GM13977 (cell line): ENCODE measurements around the gene OTOA.
"Not testable (repeated sequence)": the region's sequence is repeated elsewhere in the genome, so short reads cannot be mapped to it uniquely, and the experiment has no call there.

Source experiments
- DNase-seq: peaks from one replicate; pipeline ENCODE4 v3.0.0; 2012; ENCODE audit warnings: low spot score
- in situ Hi-C: fragments of 300-500 bp; cut with MboI; formaldehyde crosslinking; loops from one replicate; pipeline ENCODE4 v1.12.0; 2022; ENCODE audit warnings: low sequenced_read_pairs, low pct_unique_long_range_greater_than_20kb, mixed read lengths, inconsistent platforms; ENCODE audit not compliant: unreplicated experiment
- TF ChIP-seq, protein P1 (sequence below): IDR thresholded peaks from 2 replicates; pipeline ENCODE4 v1.5.1; 2012; ENCODE audit warnings: mild to moderate bottlenecking, control low read depth; ENCODE audit not compliant: insufficient read depth; ENCODE audit errors: extremely low read depth, missing control alignments

The OTOA gene

DNA sequence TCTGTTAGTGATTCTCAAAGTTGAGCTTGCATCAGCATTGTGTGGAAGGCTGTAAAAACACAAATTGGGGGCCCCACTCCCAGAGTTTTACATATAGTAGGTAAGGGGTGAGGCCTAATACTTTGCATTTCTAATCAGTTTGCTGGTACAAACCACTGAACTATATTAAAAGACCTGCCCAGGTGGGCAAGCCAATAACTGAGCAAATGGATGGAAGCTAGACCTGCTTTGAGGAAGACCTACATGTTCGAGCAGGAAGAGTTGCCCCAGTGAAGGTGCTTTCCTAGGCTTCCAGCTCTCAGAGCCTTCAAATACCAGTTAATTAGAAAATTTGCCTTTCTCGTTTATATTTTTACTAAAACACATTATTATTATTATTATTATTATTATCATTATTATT, 56.8 kb downstream of the OTOA start:
- in situ Hi-C loops: no loop called here
- TF ChIP-seq, protein P1, sequence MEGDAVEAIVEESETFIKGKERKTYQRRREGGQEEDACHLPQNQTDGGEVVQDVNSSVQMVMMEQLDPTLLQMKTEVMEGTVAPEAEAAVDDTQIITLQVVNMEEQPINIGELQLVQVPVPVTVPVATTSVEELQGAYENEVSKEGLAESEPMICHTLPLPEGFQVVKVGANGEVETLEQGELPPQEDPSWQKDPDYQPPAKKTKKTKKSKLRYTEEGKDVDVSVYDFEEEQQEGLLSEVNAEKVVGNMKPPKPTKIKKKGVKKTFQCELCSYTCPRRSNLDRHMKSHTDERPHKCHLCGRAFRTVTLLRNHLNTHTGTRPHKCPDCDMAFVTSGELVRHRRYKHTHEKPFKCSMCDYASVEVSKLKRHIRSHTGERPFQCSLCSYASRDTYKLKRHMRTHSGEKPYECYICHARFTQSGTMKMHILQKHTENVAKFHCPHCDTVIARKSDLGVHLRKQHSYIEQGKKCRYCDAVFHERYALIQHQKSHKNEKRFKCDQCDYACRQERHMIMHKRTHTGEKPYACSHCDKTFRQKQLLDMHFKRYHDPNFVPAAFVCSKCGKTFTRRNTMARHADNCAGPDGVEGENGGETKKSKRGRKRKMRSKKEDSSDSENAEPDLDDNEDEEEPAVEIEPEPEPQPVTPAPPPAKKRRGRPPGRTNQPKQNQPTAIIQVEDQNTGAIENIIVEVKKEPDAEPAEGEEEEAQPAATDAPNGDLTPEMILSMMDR: no peak
- no peak for DNase-seq

DNA sequence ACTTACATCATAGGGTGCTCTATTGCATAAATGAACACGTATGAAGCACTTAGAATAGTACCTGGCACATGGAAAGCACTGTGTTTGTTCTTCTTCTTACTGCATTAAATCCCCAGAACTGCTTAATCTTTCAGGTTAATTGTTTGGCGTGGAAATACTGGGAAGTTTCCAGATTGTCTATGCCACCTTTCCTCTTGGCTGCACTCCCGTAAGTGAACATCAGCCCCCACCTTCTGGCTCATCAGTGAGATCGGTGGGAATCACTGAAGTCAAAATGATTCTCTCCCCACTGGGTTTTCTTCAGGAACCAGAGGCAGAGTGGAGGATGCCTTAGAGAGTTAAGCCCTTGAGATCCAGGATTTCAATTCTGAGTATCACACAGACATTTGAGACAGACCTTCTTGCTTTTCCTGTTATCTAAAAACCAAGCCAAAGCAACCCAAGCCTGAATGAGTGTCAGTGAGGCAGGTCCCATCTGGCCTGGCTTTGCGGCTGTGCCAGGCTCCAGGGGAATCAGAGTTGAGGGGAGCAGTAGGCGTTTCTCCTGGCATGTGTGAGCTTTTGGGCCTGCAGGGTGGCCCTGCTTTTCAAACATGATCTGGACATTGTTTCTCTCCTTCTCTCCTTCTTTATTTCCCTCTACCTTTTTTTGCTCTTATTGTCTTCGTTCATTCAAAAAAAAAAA, 59.1 kb downstream of the OTOA start:
- TF ChIP-seq, protein P1: no peak
- in situ Hi-C loops: no loop called here
- no peak for DNase-seq

DNA sequence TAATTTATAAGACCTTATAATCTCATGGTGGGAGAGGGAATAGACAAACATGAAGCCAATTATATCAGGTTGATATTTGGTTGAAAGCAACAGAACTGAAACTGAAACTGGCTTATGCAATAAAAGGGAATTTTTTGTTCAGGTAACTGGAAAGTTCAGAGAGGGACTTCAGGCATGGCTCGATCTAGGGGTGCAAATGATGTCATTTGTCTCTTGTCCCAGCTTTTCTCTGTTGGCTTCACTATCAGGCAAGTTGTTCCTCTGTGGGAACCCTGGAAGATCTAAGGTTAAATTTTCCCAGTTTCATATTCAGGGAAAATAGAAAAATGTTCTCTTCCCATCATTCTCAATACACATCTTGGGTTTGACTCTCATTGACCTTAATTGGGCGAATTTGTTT, 59.8 kb downstream of the OTOA start:
- TF ChIP-seq, protein P1: no peak
- in situ Hi-C loops: no loop called here
- DNase-seq: no peak

GRCh38 chr16:21727344-21727743, 63.6 kb downstream of the OTOA start:
- DNase-seq: no peak
- in situ Hi-C loops: no loop called here
- TF ChIP-seq, protein P1: no peak

GRCh38 chr16:21731233-21731632, 67.5 kb downstream of the OTOA start:
- DNase-seq, in situ Hi-C loops: not testable (repeated sequence)

- DNase-seq, in situ Hi-C loops: not testable (repeated sequence)
Observed at GRCh38 chr16:21740637-21741036, 76.9 kb downstream of the OTOA start.

DNA sequence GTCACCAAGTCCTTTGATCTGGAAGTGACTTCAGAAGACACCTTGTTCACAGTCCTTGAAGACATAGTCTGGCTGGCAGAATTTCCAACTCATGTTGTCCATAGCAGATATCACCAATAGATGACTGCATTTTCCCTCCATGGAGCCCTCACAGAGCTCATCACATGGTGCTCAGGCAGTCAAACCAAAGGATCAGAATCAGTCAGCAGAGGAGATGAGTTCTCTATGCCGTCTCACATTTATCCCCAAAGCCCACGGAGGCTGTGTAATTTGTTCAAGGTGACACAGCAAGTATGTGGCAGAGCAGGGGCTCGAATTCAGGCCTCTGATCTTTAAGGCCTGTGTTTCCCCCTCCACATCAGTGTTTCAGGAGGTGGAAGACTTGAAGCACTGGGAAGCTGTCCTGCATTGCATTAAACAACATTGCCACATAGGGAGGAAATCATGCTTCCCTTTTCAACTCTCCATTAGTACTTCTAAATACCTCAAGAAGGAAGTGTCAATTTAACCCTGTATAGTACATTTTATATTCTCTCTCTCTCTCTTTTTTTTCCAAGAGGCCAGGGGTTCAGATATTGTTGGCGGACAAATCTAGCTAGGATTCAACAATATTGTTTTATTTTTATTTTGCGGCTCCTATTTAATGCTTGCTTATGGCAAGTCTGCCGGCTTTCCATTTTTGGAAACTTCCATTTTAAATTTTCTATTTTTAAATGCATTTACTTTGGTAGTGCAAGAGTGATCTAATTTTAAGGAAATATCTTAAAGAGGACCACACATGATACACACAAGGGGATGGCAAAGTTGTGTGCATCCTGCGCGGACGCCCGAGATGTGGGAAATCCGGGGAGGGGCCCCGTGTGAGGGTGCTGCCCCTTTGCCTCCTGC, 92.7 kb downstream of the OTOA start:
- in situ Hi-C loops: not testable (repeated sequence)

DNA sequence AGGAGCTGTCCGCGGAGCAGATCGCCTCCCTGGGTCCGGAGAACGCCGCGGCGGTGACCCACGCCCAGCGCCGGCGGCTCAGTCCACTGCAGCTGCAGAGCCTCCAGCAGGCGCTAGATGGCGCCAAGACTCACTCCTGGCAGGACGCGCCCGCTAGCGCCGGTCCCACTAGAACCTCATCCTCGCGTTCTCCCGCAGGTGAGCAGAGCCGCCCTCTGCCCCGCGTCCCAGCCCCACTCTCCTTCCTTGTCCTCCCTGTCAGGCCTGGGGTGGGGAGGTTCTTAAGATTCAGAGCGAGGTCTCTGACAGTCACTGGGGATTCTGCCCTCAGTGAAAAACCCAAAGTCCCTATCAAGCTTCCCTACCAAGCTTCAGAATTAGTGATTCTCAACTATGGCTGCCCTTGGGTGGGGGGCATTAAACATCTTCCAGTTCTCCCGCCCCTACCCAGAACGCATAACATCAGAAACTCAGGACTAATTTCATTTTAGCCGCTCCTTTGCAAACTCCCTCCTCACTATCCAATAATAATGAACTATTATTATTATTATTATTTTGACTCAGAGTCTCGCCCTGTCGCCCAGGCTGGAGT, 93.4 kb downstream of the OTOA start:
- in situ Hi-C loops, DNase-seq: not testable (repeated sequence)

More for the DNA sequence above, 92.7 kb downstream of the OTOA start:
- not testable (repeated sequence) for DNase-seq

DNA sequence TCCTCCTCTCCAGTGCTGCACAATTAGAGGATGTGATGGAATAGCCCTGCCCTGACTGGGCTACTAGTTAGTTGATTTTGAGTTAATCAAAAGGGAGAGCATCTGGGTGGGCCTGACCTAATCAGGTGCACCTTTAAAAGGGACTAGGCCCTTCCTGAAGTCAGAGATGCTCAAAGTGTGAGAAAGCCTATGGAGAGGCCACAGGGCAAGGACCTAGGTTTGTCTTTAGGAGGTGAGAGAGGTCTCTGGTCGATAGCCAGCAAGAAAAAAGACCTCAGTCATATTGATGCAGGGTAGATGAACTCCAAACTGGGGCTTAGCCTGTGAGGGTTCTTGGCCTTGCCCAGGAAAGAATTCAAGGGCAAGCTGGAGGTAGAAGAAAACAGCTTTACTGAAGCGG, 104.5 kb downstream of the OTOA start:
- DNase-seq, in situ Hi-C loops: not testable (repeated sequence)

- DNase-seq, in situ Hi-C loops: not testable (repeated sequence)
Observed at GRCh38 chr16:21768810-21769209, 105.0 kb downstream of the OTOA start.

DNA sequence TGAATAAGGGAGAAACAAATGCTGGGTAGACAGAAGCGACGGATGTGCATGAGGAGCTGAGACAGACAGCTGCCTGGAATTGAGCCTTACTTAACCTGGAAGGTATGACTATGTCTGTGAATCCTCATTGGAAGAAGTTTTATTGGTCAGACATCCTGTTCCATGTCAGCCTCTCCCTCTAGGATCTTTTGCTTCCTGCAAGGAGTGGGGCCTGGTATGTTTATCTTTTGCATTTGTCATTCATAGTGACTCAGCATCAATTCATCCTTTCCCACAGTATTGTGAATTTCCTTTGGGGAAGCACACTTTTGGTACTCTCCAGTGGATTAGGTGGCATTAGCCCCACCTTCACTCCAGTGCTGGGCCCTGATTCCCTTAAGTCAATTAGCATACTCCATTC, 105.5 kb downstream of the OTOA start:
- in situ Hi-C loops, DNase-seq: not testable (repeated sequence)

DNA sequence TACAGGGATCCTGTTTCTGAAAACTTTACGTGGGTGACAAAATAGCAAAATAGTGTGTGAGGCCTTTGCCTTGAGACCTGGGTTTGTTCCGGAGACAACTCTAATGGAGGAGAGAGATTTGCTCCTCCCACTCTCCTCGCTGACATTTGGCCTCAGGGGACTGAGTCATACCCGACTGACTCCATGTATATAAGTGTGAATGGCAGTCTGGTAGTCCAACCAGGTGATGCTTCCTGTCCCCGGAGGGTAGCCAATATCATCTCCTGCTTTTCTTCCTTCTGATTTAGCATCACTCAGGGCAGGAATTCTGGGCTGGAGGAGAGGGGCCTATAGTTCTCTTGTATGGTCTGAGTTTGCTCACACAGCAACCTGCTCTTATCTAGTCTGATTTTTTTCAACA, 106.8 kb downstream of the OTOA start:
- DNase-seq, in situ Hi-C loops: not testable (repeated sequence)

GRCh38 chr16:21772547-21773206, 108.9 kb downstream of the OTOA start:
- in situ Hi-C loops, DNase-seq: not testable (repeated sequence)
